Measurements from ENCODE around the gene ZFP36. TPM values are rescaled to one million over a fixed set of nuclear protein-coding genes. Genes with fewer than 3 reads are reported as not detected.

ZFP36 gene
- total RNA-seq, 2 experiments from 2014 or later, result 189 to 194 TPM

GRCh38 chr19:39410017-39410830, 3.6 kb downstream of the ZFP36 start:
- ChIA-PET CTCF (interaction anchor here (1.0 to 4.5 kb wide), 2 partner anchors 12 to 68 kb away, joined by 3 to 57 read pairs; partner anchors contain the start of gene SAMD4B), POLR2A (interaction anchor here (2.1 to 10.6 kb wide), 4 partner anchors 13 to 74 kb away, joined by 13 to 195 read pairs (median 102); partner anchors contain the start of genes GMFG and RPS16)
- Mint-ChIP-seq H3K9me3 (no peaks in the 10 kb centered on the region), H3K4me1 (peaks cover 47% of the 10 kb centered on the region), H3K36me3 (ENCODE audit: low read depth) (peaks cover 61% of the 10 kb centered on the region), H3K4me3 (peak overlapping the region; percentile 89), H3K27ac (peak overlapping the region; percentile 96), H3K27me3 (peaks cover 2% of the 10 kb centered on the region)
- DNase-seq, result peak; percentile 77

GRCh38 chr19:39410831-39411080, 4.1 kb downstream of the ZFP36 start:
- H3K9me3 Mint-ChIP-seq, result no peaks in the 10 kb centered on the region
- CTCF ChIA-PET, result interaction anchor here (1.0 to 2.3 kb wide), 7 partner anchors 10 to 199 kb away, joined by 3 to 113 read pairs (median 10); partner anchors contain the start of genes MED29, PAF1 and SAMD4B
- peak overlapping the region; percentile 89 for H3K4me3 Mint-ChIP-seq
- peak overlapping the region; percentile 96 for H3K27ac Mint-ChIP-seq
- peaks cover 61% of the 10 kb centered on the region for H3K36me3 Mint-ChIP-seq (ENCODE audit: low read depth)
- POLR2A ChIA-PET, result interaction anchor here (1.5 to 2.4 kb wide), 6 partner anchors 11 to 288 kb away, joined by 4 to 175 read pairs (median 22); partner anchors contain the start of genes GMFG, MED29, PAF1 and RPS16
- H3K4me1 Mint-ChIP-seq, result peaks cover 45% of the 10 kb centered on the region
- no peak for DNase-seq
- H3K27me3 Mint-ChIP-seq, result peaks cover 2% of the 10 kb centered on the region

GRCh38 chr19:39411081-39411831, 4.6 kb downstream of the ZFP36 start:
- Mint-ChIP-seq H3K36me3 (ENCODE audit: low read depth) (peaks cover 61% of the 10 kb centered on the region), H3K4me1 (peaks cover 40% of the 10 kb centered on the region), H3K9me3 (no peaks in the 10 kb centered on the region), H3K4me3 (peak overlapping the region; percentile 89), H3K27me3 (peaks cover 2% of the 10 kb centered on the region), H3K27ac (peak overlapping the region; percentile 96)
- ChIA-PET POLR2A (interaction anchor here (0.7 to 2.4 kb wide), 11 partner anchors 7 to 289 kb away, joined by 3 to 175 read pairs (median 10); partner anchors contain the start of genes GMFG, MED29, PAF1 and RPS16), CTCF (interaction anchor here (0.6 to 2.3 kb wide), 12 partner anchors 10 to 199 kb away, joined by 3 to 113 read pairs (median 10); partner anchors contain the start of genes GMFG, MED29, PAF1 and RPS16)
- DNase-seq, result peak; percentile 40

GRCh38 chr19:39411832-39412099, 5.1 kb downstream of the ZFP36 start:
- peaks cover 39% of the 10 kb centered on the region for H3K4me1 Mint-ChIP-seq
- peak overlapping the region; percentile 89 for H3K4me3 Mint-ChIP-seq
- ChIA-PET CTCF (interaction anchor here (0.6 to 2.3 kb wide), 13 partner anchors 11 to 200 kb away, joined by 3 to 113 read pairs (median 9); partner anchors contain the start of genes GMFG, MED29, PAF1 and RPS16), POLR2A (interaction anchor here (0.7 to 2.4 kb wide), 12 partner anchors 8 to 289 kb away, joined by 3 to 175 read pairs (median 10); partner anchors contain the start of genes GMFG, MED29, PAF1 and RPS16)
- DNase-seq, result peak; percentile 93
- H3K36me3 Mint-ChIP-seq (ENCODE audit: low read depth), result peaks cover 60% of the 10 kb centered on the region
- H3K27ac Mint-ChIP-seq, result peak overlapping the region; percentile 96
- H3K27me3 Mint-ChIP-seq, result peaks cover 2% of the 10 kb centered on the region
- no peaks in the 10 kb centered on the region for H3K9me3 Mint-ChIP-seq

- peak; percentile 98 for DNase-seq
- Mint-ChIP-seq H3K36me3 (ENCODE audit: low read depth) (peaks cover 55% of the 10 kb centered on the region), H3K9me3 (no peaks in the 10 kb centered on the region), H3K4me3 (peak within 1 kb of the TSS; percentile 89), H3K4me1 (peaks cover 39% of the 10 kb centered on the region), H3K27me3 (peaks cover 2% of the 10 kb centered on the region), H3K27ac (peak within 1 kb of the TSS; percentile 96)
- ChIA-PET CTCF (interaction anchor here (0.6 to 2.3 kb wide), 13 partner anchors 11 to 200 kb away, joined by 3 to 113 read pairs (median 9); partner anchors contain the start of genes GMFG, MED29, PAF1 and RPS16), POLR2A (interaction anchor here (1.0 to 2.4 kb wide), 12 partner anchors 8 to 290 kb away, joined by 3 to 175 read pairs (median 10); partner anchors contain the start of genes GMFG, MED29, PAF1 and RPS16)
These were observed 5.6 kb downstream of the ZFP36 start, which contains the start of gene PLEKHG2 for GRCh38 chr19:39412100-39412866. Gene PLEKHG2, plus strand, starts transcription at chr19:39412669. Its CDS starts 1,418 bp downstream, at chr19:39414087.

GRCh38 chr19:39412867-39413271, 6.2 kb downstream of the ZFP36 start:
- Mint-ChIP-seq H3K27me3 (peaks cover 2% of the 10 kb centered on the region), H3K4me3 (peak overlapping the region; percentile 89), H3K36me3 (ENCODE audit: low read depth) (peaks cover 51% of the 10 kb centered on the region), H3K9me3 (no peaks in the 10 kb centered on the region), H3K27ac (peak overlapping the region; percentile 96), H3K4me1 (peaks cover 39% of the 10 kb centered on the region)
- CTCF ChIA-PET, result interaction anchor here (0.6 to 2.3 kb wide), 5 partner anchors 12 to 42 kb away, joined by 3 to 113 read pairs (median 30); partner anchors contain the start of genes MED29, PAF1 and SUPT5H
- POLR2A ChIA-PET, result interaction anchor here (1.0 to 2.4 kb wide), 10 partner anchors 9 to 70 kb away, joined by 3 to 175 read pairs (median 10); partner anchors contain the start of genes MED29, PAF1, RPS16 and SAMD4B
- DNase-seq, result no peak

- Mint-ChIP-seq H3K27me3 (peaks cover 2% of the 10 kb centered on the region), H3K4me1 (peaks cover 39% of the 10 kb centered on the region), H3K9me3 (no peaks in the 10 kb centered on the region), H3K4me3 (peak overlapping the region; percentile 89), H3K36me3 (ENCODE audit: low read depth) (peaks cover 50% of the 10 kb centered on the region), H3K27ac (peak overlapping the region; percentile 96)
- DNase-seq, result peak; percentile 41
- ChIA-PET POLR2A (interaction anchor here (1.5 to 3.7 kb wide), 5 partner anchors 11 to 32 kb away, joined by 3 to 26 read pairs (median 7); partner anchors contain the start of genes MED29, PAF1, RPS16 and SUPT5H), CTCF (interaction anchor here (0.6 to 1.8 kb wide), 3 partner anchors 15 to 105 kb away, joined by 3 to 6 read pairs (median 4); partner anchors contain the start of gene RPS16)
These were observed 6.7 kb downstream of the ZFP36 start for GRCh38 chr19:39413272-39413910.

GRCh38 chr19:39413911-39414608, 7.4 kb downstream of the ZFP36 start:
- H3K4me3 Mint-ChIP-seq, result peak overlapping the region; percentile 89
- POLR2A ChIA-PET, result interaction anchor here (1.1 to 3.7 kb wide), 6 partner anchors 12 to 31 kb away, joined by 3 to 26 read pairs (median 7); partner anchors contain the start of genes MED29, PAF1, RPS16 and SUPT5H
- peak overlapping the region; percentile 79 for H3K27ac Mint-ChIP-seq
- no peak for DNase-seq
- peaks cover 47% of the 10 kb centered on the region for H3K36me3 Mint-ChIP-seq (ENCODE audit: low read depth)
- peaks cover 2% of the 10 kb centered on the region for H3K27me3 Mint-ChIP-seq
- no peaks in the 10 kb centered on the region for H3K9me3 Mint-ChIP-seq
- H3K4me1 Mint-ChIP-seq, result peaks cover 39% of the 10 kb centered on the region
- CTCF ChIA-PET, result interaction anchor here (0.6 to 1.8 kb wide), 4 partner anchors 13 to 104 kb away, joined by 3 to 6 read pairs (median 4); partner anchors contain the start of gene RPS16

- peaks cover 2% of the 10 kb centered on the region for H3K27me3 Mint-ChIP-seq
- no peak overlapping the region for H3K4me3 Mint-ChIP-seq
- H3K27ac Mint-ChIP-seq, result no peak overlapping the region
- H3K9me3 Mint-ChIP-seq, result no peaks in the 10 kb centered on the region
- ChIA-PET CTCF (interaction anchor here (1.5 to 1.8 kb wide), 2 partner anchors 17 to 20 kb away, joined by 4 to 6 read pairs; partner anchors contain the start of gene RPS16), POLR2A (interaction anchor here (0.7 to 3.7 kb wide), 8 partner anchors 10 to 29 kb away, joined by 3 to 26 read pairs (median 6); partner anchors contain the start of genes MED29, PAF1 and RPS16)
- H3K4me1 Mint-ChIP-seq, result peaks cover 36% of the 10 kb centered on the region
- H3K36me3 Mint-ChIP-seq (ENCODE audit: low read depth), result peaks cover 39% of the 10 kb centered on the region
- no peak for DNase-seq
These were observed 8.7 kb downstream of the ZFP36 start for GRCh38 chr19:39415111-39416046.
